Measurements from ENCODE around the gene MARK2. TPM values are rescaled to one million over a fixed set of nuclear protein-coding genes. Genes with fewer than 3 reads are reported as not detected.

Gene MARK2
- 10 to 100 TPM; 18.4 to 21.0 TPM for total RNA-seq
- polyA plus RNA-seq (2013, experiment 1 of 2) = 33.4 TPM
- polyA plus RNA-seq (2013, experiment 2 of 2) = 42.1 TPM
- total RNA-seq = 24.1 to 144 (median 51.1) reads per million in 172 experiments

- Histone ChIP-seq H3K27me3 (ENCODE audit: control insufficient read depth in 1 of 2, insufficient read depth in 2 of 2, low read length in 2 of 2) (no peaks in the 10 kb centered on the region), H3K36me3 (ENCODE audit: insufficient read depth, low read length) (peaks cover 24% of the 10 kb centered on the region), H3K4me3 (ENCODE audit: low read length) (peak within 1 kb of the TSS; percentile 93), H3K9me3 (ENCODE audit: control insufficient read depth in 1 of 2, insufficient read depth in 1 of 2, low read length in 2 of 2) (no peaks in the 10 kb centered on the region), H3K27ac (ENCODE audit: low read depth in 1 of 2, low read length in 2 of 2) (peak within 1 kb of the TSS; percentile 46 to 73), H3K4me1 (ENCODE audit: insufficient read depth, low read length) (peaks cover 58% of the 10 kb centered on the region)
- no peaks in the 10 kb centered on the region for H3K27me3 Mint-ChIP-seq
- POLR2A ChIA-PET = interaction anchor here (0.5 to 3.1 kb wide), 39 partner anchors 9 to 1247 kb away, joined by 3 to 36 read pairs (median 4); partner anchors contain the start of genes FKBP2, NAA40, OTUB1 and PRDX5
- DNase-seq = peak; percentile 99 to 100 (median 100)
- peaks cover 38% of the 10 kb centered on the region for H3K36me3 Mint-ChIP-seq (ENCODE audit: low read depth)
- H3K27ac Mint-ChIP-seq = peak within 1 kb of the TSS; percentile 84
- CTCF ChIA-PET = interaction anchor here (1.8 to 5.5 kb wide), 8 partner anchors 31 to 162 kb away, joined by 4 to 43 read pairs (median 12); no protein-coding TSS in a partner anchor
- TF ChIP-seq, protein P1, sequence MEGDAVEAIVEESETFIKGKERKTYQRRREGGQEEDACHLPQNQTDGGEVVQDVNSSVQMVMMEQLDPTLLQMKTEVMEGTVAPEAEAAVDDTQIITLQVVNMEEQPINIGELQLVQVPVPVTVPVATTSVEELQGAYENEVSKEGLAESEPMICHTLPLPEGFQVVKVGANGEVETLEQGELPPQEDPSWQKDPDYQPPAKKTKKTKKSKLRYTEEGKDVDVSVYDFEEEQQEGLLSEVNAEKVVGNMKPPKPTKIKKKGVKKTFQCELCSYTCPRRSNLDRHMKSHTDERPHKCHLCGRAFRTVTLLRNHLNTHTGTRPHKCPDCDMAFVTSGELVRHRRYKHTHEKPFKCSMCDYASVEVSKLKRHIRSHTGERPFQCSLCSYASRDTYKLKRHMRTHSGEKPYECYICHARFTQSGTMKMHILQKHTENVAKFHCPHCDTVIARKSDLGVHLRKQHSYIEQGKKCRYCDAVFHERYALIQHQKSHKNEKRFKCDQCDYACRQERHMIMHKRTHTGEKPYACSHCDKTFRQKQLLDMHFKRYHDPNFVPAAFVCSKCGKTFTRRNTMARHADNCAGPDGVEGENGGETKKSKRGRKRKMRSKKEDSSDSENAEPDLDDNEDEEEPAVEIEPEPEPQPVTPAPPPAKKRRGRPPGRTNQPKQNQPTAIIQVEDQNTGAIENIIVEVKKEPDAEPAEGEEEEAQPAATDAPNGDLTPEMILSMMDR (IDR thresholded peaks at IDR 0.05) = no peak
- peak; percentile 86 for ATAC-seq (ENCODE audit: poor library complexity)
- H3K4me3 Mint-ChIP-seq = peak within 1 kb of the TSS; percentile 94
- H3K4me1 Mint-ChIP-seq (ENCODE audit: low read depth) = peaks cover 59% of the 10 kb centered on the region
- intact Hi-C loops (cut with DNase I, micrococcal nuclease) = loop anchor here (1.0 to 10.0 kb wide), 5 partner anchors 49 to 463 kb away; partner anchors contain the start of genes CATSPERZ (in 1 of the 2), COX8A (in 1 of the 2), NAA40 (in 1 of the 2) and OTUB1 (in 1 of the 2)
- H3K9me3 Mint-ChIP-seq = no peaks in the 10 kb centered on the region
Measured at GRCh38 chr11:63838678-63839507, at the start of gene MARK2. MARK2 (plus strand) TSS chr11:63839110; CDS start chr11:63839507, 397 bp downstream.

DNA sequence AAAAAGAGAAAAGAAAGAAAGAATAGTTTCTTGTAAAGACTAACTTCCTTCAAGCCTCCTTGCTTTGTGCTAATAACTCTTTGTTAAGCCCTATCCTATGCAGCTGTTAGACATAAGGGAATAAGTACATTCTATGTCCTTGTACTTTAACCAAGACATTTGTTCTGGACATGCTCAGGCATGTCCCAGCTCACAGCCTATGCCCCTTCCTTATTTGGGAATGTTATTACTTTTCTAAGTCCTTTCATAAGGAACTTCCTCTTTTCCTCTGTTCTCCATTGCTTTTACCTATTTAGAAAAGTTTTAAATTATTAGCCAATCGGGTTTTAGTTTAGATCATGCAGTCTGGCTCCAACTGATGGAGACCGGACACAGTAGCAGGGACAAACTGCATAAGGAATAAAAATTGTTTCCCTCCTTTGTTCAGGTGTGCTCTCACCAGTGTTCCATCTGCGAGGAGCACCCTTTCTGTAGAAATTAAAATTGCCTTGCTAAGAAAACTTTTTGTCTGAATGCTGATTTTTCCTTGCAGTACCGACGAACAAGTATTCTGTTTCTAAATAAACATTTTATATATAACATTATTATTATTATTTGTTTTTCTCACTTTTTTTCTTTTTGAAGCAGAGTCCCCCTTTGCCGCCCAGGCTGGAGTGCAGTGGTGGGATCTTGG lies 47.3 kb upstream of the MARK2 start:
- no peak for ATAC-seq (ENCODE audit: poor library complexity)
- Histone ChIP-seq H3K4me1 (ENCODE audit: insufficient read depth, low read length) (no peaks in the 10 kb centered on the region), H3K27ac (ENCODE audit: low read depth in 1 of 2, low read length in 2 of 2) (no peak overlapping the region), H3K27me3 (ENCODE audit: control insufficient read depth in 1 of 2, insufficient read depth in 2 of 2, low read length in 2 of 2) (no peaks in the 10 kb centered on the region), H3K9me3 (ENCODE audit: control insufficient read depth in 1 of 2, insufficient read depth in 1 of 2, low read length in 2 of 2) (peaks cover 18 to 19% of the 10 kb centered on the region in 2 experiments), H3K36me3 (ENCODE audit: insufficient read depth, low read length) (no peaks in the 10 kb centered on the region), H3K4me3 (ENCODE audit: low read length) (no peak overlapping the region)
- H3K9me3 Mint-ChIP-seq = no peaks in the 10 kb centered on the region
- no peaks in the 10 kb centered on the region for H3K36me3 Mint-ChIP-seq (ENCODE audit: low read depth)
- ChIA-PET CTCF (no interaction called here), POLR2A (no interaction called here)
- DNase-seq = no peak
- H3K4me3 Mint-ChIP-seq = no peak overlapping the region
- TF ChIP-seq, protein P1 (IDR thresholded peaks at IDR 0.05) = no peak
- intact Hi-C loops (cut with DNase I, micrococcal nuclease) = no loop called here
- H3K27me3 Mint-ChIP-seq = peaks cover 4% of the 10 kb centered on the region
- no peak overlapping the region for H3K27ac Mint-ChIP-seq
- H3K4me1 Mint-ChIP-seq (ENCODE audit: low read depth) = no peaks in the 10 kb centered on the region

DNA sequence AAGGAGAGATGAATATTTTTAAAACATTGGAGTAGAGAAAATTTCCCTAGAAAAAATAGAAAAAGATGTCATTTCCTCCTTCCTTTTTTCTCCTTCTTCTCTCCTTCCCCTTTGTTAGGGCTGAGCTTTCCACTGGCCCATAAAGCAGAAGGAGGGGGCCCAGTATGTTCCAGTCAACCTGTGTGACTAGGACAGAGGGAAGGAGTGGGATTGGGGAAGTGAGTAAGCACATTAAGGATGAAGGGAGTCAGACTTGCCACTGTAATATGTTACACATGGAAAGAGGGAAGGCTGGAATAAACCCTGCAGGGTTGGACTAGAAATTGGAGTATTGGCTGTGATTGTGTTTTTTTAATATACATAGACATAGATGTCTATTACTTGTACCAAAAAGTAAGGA lies 45.7 kb upstream of the MARK2 start:
- H3K27me3 ChIP-seq (ENCODE audit: control insufficient read depth in 1 of 2, insufficient read depth in 2 of 2, low read length in 2 of 2) = no peaks in the 10 kb centered on the region

More for the DNA sequence above, 45.7 kb upstream of the MARK2 start:
- TF ChIP-seq, protein P1 (IDR thresholded peaks at IDR 0.05) = no peak
- no peak for ATAC-seq (ENCODE audit: poor library complexity)
- Histone ChIP-seq H3K4me1 (ENCODE audit: insufficient read depth, low read length) (no peaks in the 10 kb centered on the region), H3K36me3 (ENCODE audit: insufficient read depth, low read length) (no peaks in the 10 kb centered on the region), H3K9me3 (ENCODE audit: control insufficient read depth in 1 of 2, insufficient read depth in 1 of 2, low read length in 2 of 2) (peaks cover 18 to 19% of the 10 kb centered on the region in 2 experiments), H3K27ac (ENCODE audit: low read depth in 1 of 2, low read length in 2 of 2) (no peak overlapping the region), H3K4me3 (ENCODE audit: low read length) (no peak overlapping the region)
- no peak overlapping the region for H3K4me3 Mint-ChIP-seq
- DNase-seq = no peak
- no peaks in the 10 kb centered on the region for H3K9me3 Mint-ChIP-seq
- intact Hi-C loops (cut with DNase I, micrococcal nuclease) = no loop called here
- peaks cover 4% of the 10 kb centered on the region for H3K27me3 Mint-ChIP-seq
- no peaks in the 10 kb centered on the region for H3K4me1 Mint-ChIP-seq (ENCODE audit: low read depth)
- POLR2A ChIA-PET = no interaction called here
- H3K36me3 Mint-ChIP-seq (ENCODE audit: low read depth) = no peaks in the 10 kb centered on the region
- no peak overlapping the region for H3K27ac Mint-ChIP-seq
- CTCF ChIA-PET = no interaction called here

All from CD4-positive, alpha-beta T cell (primary cell).